Putamen (tissue), 1 donor: ENCODE data around the gene ZNF445.
"Not testable (repeated sequence)": the region's sequence is repeated elsewhere in the genome, so short reads cannot be mapped to it uniquely, and the experiment has no call there.

Source experiments
- DNase-seq: peaks from one replicate; pipeline ENCODE4 v3.0.0-alpha.2; 2016; ENCODE audit warnings: low spot score

The ZNF445 gene

DNA sequence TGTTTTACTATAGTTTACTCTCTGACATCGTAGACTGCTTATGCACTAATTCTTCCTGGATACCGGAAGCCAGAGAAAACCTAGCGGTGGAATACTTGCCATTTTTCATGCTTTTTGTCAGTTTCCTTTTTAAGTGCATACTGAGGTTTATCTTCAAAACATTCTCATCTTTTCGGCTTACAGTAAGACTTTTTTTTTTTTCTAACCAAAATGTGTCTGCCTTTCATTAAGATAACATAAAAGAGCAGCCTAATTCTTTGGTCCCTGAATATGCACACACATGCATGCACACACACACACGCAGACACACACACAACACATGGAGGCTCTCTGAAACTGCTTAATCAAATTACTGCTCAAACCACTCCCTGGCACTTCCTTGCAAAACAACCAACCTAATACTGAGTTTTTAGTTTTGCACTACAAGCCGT, 1.3 kb downstream of the ZNF445 start:
- no peak for DNase-seq

DNA sequence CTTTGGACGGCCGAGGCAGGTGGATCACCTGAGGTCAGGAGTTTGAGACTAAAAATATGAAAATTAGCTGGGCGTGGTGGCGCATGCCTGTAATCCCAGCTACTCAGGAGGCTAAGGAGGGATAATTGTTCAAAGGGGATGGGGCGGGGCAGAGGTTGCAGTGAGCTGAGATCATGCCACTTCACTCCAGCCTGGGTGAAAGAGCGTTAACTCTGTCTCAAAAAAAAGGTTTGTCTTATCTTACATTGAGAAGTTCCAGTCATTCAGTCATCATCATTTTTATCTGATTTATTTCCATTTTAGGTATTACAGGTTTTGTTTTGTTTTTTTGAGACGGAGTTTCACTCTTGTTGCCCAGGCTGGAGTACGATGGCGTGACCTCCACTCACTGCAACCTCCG, 2.6 kb downstream of the ZNF445 start:
- DNase-seq, result not testable (repeated sequence)

DNA sequence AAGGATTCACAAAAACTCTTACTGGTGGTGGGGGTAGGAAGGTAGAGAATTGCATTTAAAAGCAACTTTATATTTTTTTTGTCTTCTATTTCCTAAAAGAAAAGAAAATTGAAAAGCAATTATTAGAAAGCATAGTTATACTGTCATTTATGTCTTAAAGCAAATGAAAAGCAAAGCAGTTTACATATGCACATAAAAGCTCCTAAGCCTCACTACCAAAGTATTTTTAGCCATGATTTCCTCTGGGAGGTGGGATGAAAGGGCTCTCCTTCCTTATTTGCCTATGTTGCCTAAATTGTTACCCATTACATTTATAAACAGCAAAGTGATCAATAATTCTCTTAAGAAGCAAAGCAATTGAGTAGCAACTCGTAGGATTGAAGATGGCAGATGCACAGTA, 7.0 kb downstream of the ZNF445 start:
- no peak for DNase-seq

DNA sequence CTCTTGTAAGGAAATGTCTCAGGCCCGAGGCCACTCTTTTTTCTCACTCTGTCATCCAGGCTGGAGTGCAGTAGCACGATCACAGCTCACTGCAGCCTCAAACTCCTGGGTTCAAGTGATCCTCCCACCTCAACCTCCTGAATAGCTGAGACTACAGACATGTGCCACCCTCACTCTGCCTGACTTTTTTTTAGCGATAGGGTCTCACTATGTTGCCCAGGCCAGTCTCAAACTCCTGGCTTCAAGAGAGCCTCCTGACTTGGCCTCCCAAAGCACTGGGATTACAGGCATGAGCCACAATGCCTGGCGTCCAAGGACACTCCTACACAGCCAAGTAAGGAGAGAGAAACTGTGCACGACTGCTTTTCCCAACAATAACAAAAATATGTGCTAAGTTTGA, 7.6 kb downstream of the ZNF445 start:
- DNase-seq, result no peak

DNA sequence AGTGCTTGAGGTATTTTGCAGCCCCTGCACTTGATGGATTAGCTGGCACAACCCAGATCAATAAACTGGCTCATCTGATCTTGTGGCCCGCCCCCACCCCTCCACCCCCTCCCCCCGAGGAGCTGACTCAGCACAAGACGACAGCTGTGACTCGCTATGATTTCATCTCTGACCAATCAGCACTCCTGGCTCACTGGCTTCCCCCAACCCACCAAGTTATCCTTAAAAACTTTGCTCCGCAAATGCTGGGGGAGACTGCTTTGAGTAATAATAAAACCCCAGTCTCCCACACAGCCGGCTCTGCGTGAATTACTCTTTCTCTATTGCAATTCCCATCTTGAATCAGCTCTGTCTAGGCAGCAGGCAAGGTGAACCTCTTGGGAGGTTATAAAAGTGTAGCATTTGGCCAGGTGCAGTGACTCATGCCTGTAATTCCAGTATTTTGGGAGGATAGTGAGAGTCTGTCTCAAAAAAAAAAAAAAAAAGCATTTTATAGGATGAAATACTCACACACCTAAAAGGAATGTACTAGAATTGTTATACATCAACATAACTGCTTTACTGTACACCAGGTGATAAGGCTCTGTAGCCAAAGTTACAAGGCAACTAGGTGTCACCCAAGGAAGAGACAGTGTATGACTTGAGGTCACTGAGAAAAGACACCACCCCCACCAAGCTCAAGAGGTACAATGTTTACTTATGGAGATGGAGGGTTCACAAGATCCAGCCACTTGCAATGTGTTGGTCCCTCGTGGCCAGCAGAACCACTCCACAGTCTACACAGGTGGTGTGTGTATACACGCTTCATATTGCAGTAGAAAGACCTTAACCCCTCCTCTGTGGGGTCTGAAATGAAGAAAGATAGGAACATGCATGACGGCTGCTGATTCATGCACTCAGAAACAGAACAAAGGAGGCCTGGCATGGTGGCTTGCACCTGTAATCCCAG, 8.6 kb downstream of the ZNF445 start:
- peak; percentile 54 for DNase-seq

DNA sequence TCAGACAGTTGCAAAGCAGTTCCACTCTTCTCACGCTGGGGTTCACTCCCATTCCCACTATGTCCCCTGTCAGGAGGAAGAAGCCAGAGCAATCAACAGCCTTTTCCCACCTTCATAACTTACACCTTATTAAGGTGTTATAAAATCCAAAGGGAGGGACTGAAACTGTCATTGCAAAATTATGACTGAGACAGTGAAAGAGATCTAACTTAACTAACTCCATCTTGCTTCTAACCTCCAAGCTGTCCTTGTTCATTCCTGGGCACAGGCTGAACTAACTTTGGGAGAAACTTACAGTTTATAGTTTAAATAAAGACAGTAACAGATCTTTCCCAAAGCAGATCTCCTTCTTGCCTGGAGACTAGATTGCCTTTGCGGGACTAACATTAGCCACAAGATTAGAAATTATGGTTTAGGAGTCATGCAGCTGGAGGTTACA, 9.4 kb downstream of the ZNF445 start:
- DNase-seq, result not testable (repeated sequence)

DNA sequence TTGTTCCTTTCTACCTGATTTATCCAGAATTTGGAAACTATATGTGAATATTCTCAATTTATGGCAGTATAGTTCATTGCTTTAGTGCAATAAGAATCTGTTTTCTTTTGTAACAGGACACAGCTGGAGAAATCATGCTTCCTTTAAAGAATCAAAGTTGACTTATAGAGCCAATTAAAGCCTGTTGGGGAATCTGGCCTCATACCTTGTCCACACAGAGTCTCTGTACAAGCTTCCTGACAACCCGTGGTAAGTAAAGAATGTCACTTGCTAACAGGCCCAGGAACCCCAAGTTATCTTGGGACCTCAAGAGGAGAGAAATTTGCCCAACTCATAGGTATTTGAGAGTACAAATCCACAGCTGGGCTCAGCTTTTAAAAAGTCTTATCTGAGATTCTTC, 10.2 kb downstream of the ZNF445 start:
- DNase-seq, result no peak

DNA sequence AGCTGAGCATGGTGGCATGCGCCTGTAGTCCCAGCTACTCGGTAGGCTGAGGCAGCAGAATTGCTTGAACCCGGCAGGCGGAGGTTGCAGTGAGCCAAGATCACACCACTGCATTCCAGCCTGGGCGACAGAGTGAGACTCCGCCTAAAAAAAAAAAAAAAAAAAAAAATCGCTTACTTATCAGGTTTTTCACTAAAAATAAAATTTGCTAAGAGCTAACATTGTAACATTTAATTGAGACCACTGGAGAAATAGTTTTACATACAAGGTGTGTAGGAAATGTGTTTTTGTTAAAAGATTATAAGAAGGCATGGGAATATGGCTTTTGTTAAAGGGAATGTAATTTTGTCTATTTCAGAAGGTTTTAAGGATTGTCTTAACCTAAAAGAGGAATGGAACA, 12.6 kb downstream of the ZNF445 start:
- not testable (repeated sequence) for DNase-seq

DNA sequence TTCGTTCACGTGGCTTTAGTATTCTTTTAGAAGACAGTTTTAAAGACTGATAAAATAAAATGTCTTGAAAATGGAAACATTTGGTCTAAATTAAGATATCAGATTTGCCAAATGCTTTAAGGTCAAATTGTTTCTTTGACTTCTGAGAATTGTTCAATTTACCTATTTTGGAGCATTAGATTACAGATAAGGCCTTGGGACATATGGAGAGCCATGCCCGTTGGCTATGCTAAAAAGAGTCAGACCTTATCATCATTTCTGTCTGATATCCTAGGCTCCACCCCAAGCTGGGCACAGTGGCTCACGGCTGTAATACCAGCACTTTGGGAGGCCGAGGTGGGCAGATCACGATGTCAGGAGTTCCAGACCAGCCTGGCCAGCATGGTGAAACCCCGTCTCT, 13.0 kb downstream of the ZNF445 start:
- DNase-seq, result no peak

DNA sequence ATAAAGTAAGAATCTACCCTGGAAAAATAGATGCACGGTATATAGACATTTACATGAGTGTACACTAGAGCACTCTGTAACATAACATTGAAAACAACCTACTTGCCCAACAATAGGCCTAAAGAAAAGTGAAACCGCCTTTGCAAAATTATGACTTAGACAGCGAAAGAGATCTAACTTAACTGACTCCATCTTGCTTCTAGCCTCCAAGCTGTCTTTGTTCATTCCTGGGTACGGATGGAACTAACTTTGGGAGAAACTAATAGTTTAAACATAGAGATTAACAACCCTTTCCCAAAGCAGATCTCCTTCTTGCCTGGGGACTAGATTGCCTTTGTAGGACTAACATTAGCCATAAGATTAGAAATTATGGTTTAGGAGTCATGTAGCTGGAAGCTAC, 17.4 kb downstream of the ZNF445 start:
- not testable (repeated sequence) for DNase-seq

DNA sequence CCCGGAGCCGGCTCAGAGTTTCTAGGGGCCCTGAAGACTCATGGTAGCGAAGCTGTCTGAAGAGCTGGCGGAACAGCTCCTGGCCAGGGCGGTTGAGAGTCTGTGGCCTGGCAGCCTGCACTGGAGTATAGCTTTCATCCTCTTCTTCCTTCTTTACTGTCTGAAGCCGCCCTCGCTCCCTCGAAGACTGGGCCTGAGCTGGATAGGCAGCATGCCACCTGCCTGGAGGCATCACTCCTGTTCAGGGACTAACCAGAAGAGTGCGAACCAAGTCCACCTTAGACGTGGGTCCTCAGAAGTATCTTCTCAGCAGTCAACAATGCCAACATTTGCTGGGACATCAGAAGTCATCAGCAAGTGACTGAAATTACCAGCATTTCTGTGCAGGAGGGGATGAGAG, 22.2 kb downstream of the ZNF445 start:
- no peak for DNase-seq

DNA sequence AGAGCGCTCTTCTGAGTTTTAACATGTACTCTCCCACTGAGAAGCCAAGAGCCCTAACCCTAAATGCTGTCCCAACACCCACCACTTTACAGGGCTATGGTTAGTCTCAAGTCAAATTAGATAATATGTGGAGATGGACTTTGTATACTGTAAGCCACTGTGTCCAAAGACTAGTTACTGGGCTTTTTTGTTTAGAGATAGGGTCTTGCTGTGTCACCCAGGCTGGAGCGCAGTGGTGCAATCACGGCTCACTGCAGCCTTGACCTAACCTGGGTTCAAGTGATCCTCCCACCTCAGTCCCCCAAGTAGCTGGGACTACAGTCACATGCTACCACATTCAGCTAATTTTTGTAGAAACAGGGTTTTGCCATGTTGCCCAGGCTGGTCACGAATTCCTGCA, 23.2 kb downstream of the ZNF445 start:
- no peak for DNase-seq

DNA sequence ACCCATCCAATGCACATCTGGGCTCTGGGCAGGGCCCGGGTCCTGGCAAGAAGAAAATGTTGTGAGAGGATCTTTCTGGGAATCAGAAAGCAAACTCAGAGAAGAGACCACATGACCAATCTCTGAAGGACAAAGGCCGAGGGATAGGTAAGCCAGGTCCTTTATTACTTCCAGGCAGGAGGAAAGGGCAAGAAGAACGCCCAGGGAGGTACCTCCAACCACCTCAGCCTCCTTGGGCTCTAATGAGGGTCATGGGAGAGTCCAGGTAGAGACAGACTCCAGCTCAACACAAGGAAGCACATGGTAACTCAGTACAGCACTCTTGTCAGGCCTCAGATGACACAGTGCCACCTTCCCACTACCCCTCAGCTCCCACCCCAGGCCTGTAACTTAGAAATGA, 26.0 kb downstream of the ZNF445 start:
- no peak for DNase-seq

DNA sequence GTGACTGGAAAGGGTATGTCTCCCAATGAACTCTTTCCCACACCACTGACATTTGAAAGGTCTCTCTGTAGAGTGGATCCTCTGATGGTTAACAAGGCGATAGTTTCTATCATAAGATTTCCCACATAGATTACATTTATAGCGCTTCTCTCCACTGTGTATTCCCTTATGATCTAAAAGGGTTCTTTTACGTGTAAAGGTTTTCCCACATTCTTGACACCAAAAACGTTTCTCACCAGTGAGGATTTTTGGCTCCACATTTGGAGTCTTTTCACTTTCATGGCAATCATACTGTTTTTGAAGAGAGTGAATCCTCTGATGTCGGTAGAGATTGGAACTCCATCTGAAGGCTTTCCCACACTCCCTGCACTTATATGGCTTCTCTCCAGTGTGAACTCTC, 30.5 kb downstream of the ZNF445 start:
- no peak for DNase-seq

DNA sequence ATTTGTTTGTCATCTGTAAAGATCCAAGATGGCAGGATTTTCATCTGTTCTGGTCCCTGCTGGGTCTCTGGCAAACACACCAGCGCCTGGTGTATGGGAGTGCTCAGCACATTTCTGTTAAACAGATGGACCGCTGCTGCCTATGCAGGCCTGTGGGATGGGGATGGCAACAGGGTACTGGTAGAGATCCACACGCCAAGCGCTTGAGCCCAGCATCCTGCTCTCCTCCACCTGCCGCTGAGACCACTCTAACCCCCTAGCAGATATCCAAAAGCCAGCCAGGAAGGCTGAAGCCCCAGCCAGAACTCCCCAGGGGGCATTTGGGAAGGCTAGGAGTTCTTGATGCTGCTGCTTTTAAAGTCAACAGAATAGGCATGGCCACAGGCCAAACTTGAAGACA, 31.7 kb downstream of the ZNF445 start:
- DNase-seq, result no peak

DNA sequence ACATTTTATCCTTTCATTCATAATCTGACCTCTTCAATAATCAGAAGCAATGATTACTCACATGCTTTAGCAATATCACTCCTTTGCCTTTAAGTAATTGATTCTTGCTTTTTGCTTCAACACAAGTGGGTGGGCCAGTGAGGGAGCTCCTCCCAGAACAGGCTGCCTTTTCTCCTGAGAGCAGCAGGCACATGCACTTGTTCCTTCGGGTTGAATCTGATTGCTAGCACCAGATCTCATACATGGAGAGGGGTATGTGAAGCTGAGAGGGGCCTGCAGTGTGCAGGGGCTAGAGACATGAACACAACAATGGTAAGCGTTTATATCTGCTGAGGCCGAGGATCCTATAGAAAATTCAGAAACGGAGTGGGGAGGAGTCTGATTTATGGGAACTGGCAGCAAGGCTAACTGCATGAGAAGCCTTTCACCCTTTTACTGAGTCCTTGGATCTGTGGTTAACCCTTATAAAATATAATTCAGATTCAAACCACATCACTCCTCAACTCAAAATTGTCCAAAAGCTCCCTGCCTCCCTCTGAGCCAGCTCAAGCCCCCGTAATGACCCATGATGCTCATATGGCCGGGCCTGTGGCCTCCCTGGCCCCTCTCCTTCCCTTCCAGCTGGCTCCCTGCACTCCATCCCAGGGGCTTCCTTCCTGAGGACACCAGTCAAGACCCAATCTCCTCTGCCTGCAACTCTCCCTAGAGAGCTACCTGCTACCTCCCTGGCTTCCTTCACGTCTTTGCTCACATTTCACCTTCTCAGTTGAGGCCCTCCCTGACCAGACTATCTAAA, 32.4 kb downstream of the ZNF445 start:
- no peak for DNase-seq

DNA sequence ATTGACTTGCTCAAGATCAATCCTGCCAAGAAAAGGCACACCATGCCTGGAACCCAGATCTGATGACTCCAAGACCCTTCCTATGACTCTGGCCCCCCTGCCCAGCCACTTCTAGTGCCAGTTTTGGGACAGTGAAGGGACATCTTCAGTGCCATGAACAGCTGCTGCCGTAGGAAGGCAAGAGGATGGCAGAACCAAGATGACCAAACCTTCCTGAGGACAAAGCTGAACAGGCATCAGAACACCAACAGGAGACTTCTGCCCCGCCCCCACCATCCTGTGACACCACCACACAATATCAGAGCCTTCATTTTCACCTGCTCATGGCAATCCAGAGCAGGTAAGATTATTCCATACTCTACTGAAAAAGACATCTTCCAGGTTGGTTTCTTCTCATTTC, 33.0 kb downstream of the ZNF445 start:
- no peak for DNase-seq

DNA sequence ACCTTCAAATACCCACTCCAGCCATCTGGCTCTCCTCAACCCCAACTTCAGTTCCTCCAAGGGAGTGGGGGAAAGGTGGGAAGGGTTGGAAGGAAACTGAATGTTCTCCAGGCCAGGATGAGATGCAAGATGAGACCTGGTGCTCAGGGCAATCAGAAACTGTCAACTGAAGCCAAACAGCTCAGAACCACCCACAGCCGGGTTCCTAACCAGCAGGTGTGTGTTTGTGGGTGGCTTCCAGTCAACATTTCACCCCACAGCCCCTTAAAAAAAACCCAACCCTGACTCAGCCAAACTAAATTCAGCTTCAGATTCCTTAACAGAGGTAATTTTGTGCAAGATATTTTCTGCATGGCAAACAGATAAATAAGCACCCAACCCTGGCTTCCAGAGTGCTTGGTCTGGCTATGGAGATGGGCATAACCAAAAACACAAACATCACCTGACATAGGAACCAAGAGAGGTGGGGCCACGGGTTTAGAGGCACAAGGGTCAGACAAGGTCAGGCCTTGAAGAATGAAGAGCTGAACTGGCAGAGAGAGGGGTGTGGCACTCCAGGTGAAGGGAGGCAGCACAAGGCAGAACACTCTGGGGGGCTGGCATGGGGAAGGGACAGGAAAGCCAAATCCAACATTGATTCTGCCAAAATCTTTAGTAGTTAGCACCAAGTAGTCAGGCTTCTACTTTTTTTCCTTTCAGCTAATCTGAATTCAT, 34.7 kb downstream of the ZNF445 start:
- no peak for DNase-seq

DNA sequence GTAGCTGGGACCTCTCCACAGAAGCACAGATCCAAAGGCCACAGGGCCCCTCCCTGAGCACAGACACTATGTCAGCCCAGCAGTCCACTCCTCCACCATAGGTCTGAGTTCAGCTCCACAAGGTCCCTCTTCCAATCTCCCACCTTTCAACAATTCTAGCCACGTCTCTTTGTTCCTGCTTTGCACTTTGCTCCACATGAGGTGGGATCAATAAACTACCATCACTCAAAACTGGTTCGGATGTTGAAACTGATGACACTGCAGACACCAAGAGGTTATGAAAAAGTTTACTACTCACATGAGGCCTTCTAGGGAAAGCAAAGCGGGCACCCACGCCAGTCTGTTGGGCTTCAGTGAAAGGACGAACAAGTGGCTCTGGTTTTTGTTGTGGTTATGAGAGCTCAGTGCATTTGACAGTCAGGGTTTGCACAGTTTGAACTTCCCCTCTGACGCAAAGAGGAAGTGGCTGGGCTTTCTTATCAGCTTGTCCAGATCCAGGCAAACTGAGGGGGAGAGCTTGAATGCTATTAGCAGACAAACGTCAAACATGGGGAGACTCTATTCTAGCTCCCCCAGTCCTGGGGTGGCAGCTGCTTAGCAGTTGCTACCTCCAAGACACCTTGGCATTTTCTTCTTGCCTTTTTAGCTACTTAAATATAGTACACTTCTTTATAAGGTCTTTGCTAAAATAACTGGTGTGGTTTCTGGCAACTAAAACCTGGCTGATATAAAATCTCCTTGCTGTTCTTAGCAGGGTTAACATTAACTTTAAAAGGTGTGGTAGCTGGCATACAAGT, 37.8 kb downstream of the ZNF445 start:
- DNase-seq, result peak; percentile 58

DNA sequence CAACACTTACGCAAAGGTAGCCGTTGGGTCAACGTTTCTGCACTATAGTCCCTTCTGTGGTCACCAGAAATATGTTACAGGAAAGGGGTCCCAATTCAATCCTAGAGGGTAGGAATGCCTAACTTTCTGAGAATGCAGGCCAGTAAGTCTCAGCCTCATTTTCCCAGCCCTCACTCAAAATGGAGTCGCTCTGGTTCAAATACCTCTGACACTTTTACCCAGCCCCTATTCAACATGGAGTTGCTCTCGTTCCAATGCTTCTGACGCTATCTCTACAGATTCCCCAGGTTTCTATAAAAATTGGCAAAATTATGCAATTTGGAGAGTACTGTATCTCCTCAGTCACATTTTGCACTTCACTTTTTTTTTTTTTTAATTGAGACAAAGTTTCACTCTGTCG, 39.7 kb downstream of the ZNF445 start:
- no peak for DNase-seq

DNA sequence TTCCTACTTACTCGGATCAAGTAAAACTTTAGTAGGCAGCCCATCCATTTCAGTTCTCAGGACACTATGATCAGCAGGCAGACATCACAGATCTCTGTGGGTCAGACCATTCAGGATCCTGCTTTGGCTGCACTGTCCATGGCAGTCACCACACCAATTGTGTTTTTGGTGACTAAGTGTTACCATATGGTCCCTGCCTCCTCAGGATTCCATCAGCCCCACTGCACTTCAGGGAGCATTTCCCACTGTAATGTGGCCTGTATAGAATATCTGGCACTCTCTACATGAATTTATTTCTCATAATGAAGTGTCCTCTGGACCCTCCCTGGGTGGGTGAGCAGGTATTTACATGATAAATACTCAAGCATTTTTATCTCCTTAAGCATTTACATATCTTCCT, 41.3 kb downstream of the ZNF445 start:
- DNase-seq, result no peak
